HG03457 (cell line): ENCODE results near the gene RANBP1.

Experiments
- ATAC-seq: cut with Tn5 transposase; IDR thresholded peaks from one replicate; pipeline ENCODE4 v1.9.1; 2021; ENCODE audit warnings: moderate number of reproducible peaks; ENCODE audit not compliant: unreplicated experiment

Gene RANBP1

DNA sequence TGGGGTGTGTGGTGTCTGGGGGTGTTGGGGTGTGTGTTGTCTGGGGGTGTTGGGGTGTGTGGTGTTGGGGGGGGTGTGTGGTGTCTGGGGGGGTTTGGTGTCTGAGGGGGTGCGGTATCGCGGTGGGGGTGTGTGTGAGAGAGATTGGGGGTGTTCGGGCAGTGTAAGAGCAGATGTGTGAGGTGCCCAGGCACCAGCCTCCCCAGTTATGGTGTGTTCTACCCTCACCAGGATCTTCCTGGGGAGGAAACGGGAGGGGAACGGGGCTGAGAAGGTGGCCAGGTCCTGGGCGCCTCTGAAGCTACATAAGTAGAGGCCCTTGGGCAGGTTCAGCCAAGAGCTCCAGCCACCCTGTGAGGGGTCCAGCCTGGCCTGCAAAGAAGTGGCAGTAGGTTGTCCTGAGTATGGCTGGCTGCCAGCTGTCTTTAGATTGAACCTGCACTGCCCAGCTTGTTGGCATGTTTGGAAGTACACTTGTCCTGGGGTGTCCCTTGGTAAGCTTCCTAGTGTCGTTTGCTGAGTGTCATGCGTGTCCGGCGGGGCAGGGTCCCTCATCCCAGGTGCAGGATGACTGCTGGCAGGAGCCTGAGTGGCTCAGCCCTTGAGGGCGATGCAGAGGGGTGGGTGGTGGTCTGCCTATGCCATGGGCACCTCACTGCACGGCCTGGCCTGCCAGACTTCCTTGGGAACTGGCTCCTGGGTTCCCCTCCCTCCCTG lies 7.6 kb downstream of the RANBP1 start:
- ATAC-seq = no peak

DNA sequence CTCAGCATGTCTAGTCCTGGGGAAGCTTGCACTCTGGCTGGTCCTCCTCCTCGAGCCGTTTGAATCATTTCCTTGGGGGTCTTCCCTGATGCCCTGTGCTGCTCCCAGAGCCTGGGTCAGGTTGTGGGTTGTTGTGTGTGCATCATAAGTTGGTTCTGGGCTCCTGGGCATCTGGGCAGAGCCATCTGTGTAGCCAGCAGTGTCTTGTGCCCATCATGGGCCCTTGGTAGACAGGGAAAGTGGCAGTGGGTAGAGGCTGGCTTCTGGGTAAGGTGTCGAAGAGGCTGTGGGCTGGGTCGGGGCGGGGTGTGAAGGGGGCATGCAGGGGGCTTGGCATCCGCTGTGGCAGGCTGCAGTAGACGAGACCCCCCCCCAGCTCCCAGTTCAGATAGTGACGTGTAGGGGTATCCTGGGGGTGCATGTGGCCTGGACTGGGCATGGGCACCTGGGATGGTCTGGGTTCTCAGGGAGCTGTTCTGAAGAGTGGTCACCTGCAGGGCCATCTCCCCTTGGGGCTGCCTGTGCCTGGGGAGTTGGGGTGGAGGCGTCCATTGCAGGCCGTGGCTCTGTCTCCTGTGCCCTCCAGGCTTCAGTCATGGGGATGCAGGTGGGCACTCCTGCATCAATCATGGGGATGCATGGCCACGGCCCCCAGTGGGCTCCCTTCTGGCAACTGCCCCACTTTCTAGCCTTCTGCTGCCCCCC lies 8.3 kb downstream of the RANBP1 start:
- ATAC-seq = no peak

DNA sequence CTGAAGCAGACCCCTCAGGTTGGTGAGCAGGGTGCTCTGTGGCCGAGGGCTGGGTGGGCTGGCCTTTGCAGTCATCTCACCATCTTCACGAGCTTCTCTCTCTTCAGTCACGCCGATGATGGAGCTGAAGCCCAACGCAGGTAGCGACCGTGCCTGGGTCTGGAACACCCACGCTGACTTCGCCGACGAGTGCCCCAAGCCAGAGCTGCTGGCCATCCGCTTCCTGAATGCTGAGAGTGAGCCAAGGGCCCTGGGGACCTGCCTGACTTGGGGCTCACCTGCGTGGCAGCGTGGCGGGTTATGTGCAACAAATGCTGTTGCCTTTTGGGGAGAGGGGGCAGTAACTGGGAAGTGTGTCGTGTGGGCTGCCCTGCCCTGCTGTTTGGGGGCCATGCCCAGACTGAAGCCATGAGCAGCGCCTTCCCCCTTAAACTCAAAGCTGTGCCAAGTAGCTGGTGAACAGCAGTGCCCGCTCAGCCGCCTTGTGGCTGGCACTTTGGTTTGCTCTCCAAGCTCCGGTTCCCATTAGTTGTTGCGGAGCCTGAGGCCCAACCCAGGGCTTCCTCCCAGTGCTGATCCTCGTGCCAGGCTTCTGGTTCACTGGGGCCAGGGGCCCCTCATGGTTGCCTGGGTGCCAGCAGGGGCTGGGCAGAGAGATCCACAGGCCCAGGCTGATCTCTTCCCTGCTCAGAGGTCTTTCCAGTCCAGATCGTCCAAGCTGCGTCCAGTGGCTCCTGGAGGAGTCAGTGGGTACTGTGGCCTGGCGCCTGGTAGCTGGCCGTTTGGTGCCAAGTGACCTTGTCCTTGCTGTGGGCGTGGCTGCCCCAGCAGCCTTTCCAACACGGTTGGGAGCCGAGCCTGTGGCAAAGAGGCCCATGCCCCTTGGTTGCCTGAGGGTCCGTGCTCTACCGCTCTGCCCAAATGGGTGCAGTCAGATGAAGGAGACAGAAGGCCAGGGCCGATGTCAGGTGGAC lies 9.6 kb downstream of the RANBP1 start:
- ATAC-seq = no peak

DNA sequence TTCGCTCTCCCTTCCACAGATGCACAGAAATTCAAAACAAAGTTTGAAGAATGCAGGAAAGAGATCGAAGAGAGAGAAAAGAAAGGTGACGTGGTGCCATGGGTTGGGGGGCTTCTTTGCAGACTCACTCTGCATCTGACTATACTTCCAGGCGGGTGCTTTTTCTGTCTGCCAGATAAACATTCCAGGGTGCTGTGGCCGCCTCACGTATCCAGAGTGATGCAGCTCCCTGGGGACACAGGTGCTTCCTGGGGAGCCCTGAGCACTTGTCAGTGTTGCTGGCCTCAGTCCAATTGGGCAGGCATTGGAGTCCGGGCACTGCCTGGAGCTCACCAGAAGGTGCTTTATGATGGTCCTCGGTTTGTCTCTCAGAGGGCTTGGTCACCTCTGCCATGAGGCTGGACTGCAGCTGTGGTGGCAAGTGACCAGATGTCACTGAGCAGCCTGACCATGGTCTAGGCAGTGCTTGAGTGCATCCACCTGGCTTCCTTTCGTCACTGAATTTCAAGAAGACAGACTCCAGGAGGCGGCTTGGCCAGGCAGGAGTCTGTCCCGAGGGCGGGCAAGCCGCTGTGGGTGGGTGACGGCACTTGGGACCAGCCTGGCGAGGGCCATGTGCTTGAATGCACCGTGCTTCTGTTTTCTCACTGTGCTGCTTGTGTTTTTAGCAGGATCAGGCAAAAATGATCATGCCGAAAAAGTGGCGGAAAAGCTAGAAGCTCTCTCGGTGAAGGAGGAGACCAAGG lies 10.6 kb downstream of the RANBP1 start:
- ATAC-seq = no peak

DNA sequence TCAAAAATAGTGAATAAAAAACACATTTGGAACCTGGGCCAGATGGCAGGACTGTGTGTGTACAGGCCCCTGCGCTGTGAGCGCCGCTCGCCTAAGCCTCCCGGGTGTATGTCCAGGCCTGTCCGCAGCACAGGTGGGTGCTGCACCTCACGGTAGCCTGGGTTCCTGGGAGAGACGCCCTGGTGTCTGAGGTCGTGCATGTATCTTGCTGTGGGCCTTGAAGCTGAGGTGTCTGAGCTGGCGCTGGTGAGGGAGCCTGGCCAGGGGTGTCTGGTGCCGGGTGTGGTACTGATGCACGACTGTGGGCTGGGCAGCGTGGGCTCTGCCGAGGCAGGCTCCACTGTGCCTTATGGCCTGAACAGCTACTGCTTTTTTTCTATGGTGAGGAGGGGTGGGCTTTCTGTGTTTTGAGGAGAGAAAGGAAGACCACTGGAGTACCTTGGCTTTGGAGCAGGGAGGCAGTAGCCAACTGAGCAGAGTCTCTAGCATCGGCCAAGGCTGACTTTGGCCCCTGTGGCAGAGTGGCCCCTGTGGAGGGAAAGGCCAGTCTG lies 11.5 kb downstream of the RANBP1 start:
- ATAC-seq = no peak

DNA sequence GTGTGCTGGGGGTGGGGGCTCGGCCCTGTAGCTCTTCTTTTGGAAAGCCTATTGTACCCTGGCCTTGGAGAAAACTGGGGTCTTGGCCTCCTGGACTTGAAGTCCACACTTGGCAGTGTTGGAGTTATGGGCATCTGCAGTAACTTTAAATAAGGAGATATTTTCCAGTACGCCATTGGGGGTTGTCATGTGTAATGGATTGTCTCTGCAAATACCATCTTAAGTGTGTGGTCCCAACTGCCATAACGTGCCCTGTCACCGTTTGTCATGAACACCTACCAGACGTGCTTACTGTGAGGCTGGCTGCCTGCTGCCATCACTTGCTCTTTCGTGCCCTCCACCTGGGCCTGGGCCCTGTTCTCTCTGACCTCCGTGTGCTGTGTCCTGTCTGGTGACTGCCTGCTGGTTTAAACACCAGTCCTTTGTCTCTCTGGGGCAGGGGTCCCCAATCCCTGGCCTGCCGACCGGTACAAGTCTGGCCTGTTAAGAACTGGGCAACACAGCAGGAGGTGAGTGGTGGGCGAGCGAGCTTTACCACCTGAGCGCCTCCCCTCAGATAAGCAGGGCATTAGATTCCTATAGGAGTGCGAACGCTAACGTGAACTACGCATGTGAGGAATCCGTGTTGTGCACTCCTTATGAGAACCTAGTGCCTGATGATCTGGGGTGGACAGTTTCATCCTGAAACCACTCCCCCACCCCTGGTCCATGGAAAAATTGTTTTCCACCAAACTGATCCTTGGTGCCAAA lies 12.1 kb downstream of the RANBP1 start:
- ATAC-seq = no peak

DNA sequence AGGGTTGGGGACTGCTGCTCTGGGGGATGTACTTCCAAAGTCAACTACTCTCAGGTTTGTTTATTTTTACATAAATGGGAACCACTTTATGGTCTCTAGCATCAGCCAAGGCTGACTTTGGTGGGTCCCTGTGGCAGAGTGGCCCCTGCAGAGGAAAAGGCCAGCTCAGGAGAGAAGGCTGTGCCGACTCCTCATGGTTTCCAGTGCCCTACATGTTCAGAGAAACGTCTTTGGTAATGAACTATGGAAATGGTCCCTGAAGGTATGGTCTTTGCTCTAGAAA lies 12.7 kb downstream of the RANBP1 start:
- no peak for ATAC-seq

DNA sequence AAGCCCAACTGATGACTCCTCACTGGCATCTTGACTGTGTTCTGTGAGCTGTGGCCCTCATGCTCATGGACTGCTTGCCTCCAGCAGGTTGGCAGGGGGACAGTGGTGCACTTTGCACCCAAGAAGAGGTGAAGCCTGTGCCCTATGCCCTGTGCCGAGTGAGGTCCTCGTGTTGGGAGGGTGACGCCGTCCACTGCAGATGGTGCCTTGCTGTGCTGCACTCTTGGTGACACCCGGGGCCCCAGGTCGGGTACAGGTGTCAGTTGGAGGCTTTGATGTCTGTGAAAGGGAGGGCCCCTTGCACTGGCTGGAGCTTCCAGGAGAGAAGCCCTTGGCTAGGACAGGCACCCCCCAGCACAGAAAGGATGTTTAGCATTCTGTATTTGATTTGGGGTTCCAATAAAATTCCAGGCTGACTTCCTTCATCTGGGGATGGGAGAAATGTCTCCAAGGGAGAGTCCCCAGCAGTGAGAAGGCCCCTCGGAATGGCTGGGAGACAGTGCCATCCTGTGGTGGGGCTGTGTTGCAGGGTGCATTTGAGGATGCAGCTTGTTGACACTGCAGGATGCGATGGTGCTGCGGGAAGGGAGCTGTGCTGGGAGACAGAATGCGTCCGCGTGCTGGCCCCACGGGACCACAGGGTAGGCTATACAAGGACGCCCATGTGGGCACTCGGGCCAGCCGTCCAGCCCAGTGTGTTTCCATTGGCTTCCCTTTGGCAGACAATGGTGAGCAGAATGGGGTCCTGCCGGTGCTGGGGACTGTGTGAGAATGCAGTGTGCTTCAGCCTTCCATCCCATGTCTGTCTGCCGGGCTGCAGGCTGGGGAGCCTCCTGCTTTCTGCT lies 13.2 kb downstream of the RANBP1 start:
- no peak for ATAC-seq

DNA sequence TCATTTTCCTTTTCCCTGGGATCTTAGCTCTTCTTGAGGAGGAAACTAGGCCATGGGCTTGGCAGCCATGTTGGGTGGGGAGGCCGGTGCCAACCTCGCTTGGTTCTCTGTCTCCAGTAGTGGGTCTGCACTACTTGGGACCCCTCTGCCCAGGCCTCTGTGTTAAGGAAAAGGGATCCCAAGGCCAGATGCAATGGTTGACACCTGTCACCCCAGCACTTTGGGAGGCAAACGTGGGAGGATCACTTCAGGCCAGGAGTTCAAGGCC lies 13.8 kb downstream of the RANBP1 start:
- ATAC-seq = no peak

DNA sequence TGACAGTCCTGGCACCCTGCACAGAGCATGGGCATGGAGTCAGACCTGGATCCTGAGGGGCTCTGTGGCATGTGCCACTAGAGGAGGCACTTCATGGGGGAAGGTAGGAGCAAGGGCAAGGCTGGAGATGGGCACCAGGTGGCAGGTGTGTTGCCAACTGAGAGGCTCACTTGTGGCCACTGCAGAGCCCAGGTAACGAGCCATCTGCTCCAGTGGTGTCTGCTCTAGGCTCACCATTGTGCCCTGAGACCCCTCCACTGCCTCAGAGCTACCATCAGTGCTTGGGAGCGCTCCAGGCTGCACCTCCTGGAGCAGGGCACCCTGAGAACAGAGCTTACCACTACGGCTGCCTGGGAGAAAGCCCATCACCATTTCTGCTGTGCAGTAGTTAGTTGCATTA lies 14.4 kb downstream of the RANBP1 start:
- no peak for ATAC-seq

DNA sequence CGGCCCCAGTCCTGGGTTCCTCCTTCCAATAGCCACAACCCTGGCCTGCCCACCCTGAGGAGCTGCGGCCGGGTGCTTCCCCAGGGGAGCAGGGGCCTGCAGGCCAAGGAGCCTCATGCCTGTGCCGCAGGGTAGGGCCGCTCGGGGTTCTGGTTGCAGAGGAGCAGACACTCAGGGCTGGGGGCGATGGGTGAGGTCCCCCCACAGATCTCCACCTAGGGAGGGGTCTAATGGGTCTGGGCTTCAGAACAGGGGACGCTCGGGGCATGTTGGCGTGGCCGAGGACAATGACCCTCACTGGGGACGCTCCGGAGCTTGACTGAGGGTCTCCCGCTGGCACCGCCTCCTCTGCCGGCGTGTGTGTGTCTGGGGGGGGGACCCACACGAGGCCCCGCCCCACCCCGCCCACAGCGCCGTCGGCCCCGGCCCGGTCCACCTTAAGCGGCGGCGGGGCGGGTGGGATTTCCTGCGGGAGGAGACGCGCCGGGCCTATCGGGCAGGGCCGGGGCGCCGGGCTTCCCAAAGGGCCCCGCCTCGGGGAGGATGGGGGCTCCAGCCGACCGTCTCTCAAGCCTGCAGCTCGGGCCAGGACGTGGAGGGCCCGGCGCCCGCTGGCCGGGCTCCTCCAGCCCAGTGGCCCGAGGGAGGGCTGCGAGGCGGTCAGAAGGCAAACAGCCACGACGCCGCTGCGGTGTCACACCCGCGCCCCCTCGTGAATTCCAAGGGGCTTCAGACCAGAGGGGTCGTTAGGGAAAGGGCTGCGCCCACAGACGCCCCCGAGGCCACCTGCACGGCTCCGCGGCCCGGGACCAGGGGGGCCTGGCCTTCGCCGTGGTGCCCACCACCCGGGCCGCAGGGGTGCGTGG lies 15.1 kb downstream of the RANBP1 start:
- peak; percentile 38 for ATAC-seq

DNA sequence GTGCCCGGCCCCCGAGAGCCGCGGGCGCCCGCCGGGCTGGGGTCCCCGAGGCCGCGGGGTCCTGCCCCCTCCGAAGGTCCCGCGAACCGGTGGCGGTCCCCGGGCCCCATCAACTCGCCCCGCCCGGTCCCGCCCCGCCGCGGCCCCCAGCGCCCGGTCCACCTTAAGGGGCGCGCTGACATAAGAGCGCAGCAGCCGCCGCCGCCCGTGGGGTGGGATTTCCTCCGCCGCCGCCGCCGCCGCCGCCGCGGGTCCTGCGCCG lies 15.6 kb downstream of the RANBP1 start, which contains the start of gene ZDHHC8:
Gene ZDHHC8 (plus strand): TSS at position 208 of the 262 bp plus-strand sequence. CDS start 144 bp downstream, outside the sequence.
- no peak for ATAC-seq

DNA sequence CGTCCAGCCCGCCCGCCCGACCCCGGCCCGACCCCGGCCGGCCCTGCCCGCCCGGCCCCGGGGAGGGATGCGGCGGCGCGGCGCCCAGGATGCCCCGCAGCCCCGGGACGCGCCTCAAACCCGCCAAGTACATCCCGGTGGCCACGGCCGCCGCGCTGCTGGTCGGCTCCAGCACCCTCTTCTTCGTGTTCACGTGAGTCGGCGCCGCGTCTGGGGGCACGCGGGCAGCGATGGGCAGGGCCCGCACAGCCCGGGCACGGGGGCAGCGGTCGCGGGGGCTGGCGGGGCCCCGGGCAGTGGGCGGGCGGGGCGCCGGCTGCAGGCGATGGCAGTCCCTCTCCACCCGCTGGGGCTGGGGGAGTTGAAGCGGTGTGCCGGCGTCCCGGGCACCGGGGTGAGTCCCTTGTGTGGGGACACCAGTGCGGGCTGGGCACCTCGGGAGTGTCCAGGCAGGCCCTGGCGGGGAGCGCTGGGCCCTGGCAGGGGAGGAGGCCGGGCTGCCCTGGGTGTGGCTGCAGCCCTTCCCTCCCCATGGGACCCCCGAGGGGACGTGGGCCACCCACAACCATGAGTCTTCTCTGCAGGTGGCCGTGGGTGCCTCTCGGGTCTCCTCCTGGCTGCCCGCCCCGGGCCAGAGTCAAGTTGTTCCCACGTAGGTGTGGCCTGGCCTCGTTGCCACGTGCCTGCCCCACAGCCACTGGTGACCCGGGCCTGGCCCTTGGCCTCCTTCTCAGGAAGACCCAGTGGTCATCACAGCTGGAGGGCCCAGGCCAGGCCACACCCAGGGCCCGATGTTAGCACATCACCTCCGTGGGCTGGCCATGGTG lies 16.2 kb downstream of the RANBP1 start:
- no peak for ATAC-seq

DNA sequence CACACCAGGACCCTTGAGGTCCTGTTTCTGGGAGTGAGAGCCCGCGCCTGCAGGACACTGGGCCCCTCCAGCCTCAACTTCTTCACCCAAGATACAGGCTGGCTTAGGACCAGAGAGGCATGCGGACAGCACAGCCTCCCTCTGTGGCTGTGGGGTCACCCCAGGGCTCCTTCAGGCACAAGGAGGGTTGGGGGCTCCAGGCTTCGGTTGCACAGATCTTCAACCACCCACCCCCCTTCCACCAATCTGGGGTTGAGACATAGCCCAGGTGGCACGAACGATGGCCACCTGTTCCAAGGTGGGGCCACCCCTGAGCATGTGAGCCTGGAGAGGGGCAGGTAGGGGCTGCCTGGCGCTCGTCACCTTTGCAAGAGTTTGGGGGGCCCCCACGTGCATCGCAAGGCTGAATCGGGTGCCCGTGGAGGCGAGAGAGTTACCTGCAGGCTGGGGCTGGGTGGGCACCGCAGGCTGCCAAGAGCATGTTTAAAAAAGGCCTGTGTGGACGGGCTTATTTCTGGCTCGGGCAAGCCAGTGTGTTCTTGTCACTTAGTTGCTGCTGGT lies 16.9 kb downstream of the RANBP1 start:
- no peak for ATAC-seq

DNA sequence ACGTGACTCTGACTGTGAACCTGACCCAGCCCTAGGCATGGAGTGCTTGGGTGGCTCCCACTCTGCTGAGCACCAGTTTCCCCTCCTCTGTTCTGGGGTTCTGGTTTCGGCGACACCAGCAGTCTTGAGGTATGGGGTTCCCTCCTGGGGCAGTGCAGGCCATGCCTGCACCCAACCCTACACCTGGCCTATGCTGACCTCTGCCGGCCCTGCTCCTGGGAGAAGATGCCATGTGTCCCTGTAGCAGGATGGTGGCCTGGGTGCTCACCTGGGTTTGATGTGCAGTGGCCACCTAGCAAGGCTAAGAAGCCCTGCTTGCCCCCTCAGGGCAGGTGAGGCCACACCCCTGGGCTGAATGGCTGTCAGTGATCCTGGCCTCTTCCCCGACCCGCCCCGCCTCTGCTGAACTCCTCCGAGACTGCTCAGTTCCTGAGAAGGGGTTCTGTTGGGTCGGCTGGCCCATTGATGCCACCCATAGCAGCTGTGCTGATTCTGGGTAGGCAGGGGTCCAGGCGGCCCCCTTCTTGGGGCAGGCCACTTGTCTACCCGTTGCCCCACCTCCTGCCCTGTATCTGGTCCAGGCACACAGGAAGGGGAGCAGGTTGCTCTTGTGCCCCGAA lies 18.1 kb downstream of the RANBP1 start:
- no peak for ATAC-seq

DNA sequence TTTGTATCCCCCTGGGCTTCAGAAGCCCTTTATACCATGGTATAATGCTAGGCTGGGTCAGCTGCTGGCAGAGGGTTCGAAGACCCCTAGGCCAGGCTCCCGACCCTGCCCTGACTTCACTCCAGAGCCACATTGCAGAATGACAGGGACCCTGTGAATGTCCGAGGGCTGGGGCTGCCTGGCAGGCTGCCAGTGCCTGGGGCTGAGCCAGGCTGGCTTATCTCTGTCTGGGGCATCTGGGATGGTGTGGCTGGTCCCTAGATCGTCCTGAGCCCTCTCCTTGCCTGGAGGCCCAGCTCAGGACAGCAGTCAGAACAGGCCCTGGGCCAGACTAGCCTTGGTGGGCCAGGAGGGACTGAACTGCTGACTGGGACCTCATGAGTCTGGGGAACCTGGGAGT lies 19.4 kb downstream of the RANBP1 start:
- no peak for ATAC-seq
